H1 (cell line): ENCODE measurements around the gene GCHFR. TPM values are rescaled to one million over a fixed set of nuclear protein-coding genes. Genes with fewer than 3 reads are reported as not detected.

Source experiments
- CTCF ChIA-PET: fragments of 300-600 bp; sonication (Branson Sonifier 250); formaldehyde crosslinking; loops from one replicate; lab custom pipeline; 2021; ENCODE audit not compliant: partially characterized antibody; lab: Charles Lee
- POLR2A ChIA-PET: fragments of 300-600 bp; sonication (Branson Sonifier 250); formaldehyde crosslinking; loops from one replicate; lab custom pipeline; 2021; ENCODE audit warnings: inconsistent platforms; ENCODE audit not compliant: partially characterized antibody; lab: Charles Lee
- DNase-seq, 2 experiments: peaks; one replicate each; pipeline versions ENCODE4 v3.0.0 to v3.0.0-alpha.2; 2010 to 2022; ENCODE audit warnings: low spot score in 2 of 2, low read depth in 1 of 2, mixed read lengths in 1 of 2
- FAIRE-seq: peaks from 2 replicates; lab custom pipeline; 2011; peaks lifted over from hg19 to GRCh38; lab: Jason Lieb, UNC
- H2AFZ ChIP-seq: 2 replicates; pipeline ENCODE4 v1.8.1; 2012; ENCODE audit warnings: low read length, inconsistent platforms
- H2AK5ac ChIP-seq: 2 replicates; pipeline ENCODE4 v1.6.1; 2013; ENCODE audit warnings: low read depth, low read length
- H2BK120ac ChIP-seq: replicated peaks from 2 replicates; pipeline ENCODE3; 2013; ENCODE audit warnings: low read depth, low read length, inconsistent platforms
- H2BK12ac ChIP-seq: 2 replicates; pipeline ENCODE4 v1.6.1; 2013; ENCODE audit warnings: low read depth, low read length
- H2BK15ac ChIP-seq: 2 replicates; pipeline ENCODE4 v1.6.1; 2013; ENCODE audit warnings: low read length
- H2BK20ac ChIP-seq: 2 replicates; pipeline ENCODE4 v1.6.1; 2013; ENCODE audit warnings: low read length
- H2BK5ac ChIP-seq: 2 replicates; pipeline ENCODE4 v1.6.1; 2013; ENCODE audit warnings: low read depth, low read length
- H3K14ac ChIP-seq: 2 replicates; pipeline ENCODE4 v1.6.1; 2013; ENCODE audit warnings: inconsistent platforms; ENCODE audit not compliant: insufficient read length
- H3K18ac ChIP-seq: 2 replicates; pipeline ENCODE4 v1.6.1; 2013; ENCODE audit warnings: low read length; ENCODE audit errors: extremely low read depth
- H3K23ac ChIP-seq: 2 replicates; pipeline ENCODE4 v1.6.1; 2013; ENCODE audit warnings: inconsistent platforms; ENCODE audit not compliant: insufficient read length
- H3K23me2 ChIP-seq: 2 replicates; pipeline ENCODE4 v1.6.1; 2013; ENCODE audit warnings: low read depth, low read length
- H3K27ac ChIP-seq: 2 replicates; pipeline ENCODE4 v1.6.1; 2011; ENCODE audit warnings: low read depth, low read length, inconsistent platforms
- H3K27me3 ChIP-seq, 4 experiments: replicated peaks in 1 of 4; 1 replicate in 1 of 4; 2 replicates in 3 of 4; pipeline versions ENCODE4 v1.6.1 to v1.8.1; 2011 to 2013; ENCODE audit warnings: low read length in 3 of 4, mild to moderate bottlenecking in 3 of 4, inconsistent platforms in 2 of 4, mixed read lengths in 2 of 4, moderate library complexity in 1 of 4; ENCODE audit not compliant: control insufficient read depth in 3 of 4, insufficient read depth in 3 of 4; ENCODE audit errors: extremely low read depth in 1 of 4
- H3K36me3 ChIP-seq, 4 experiments: 2 replicates each; pipeline versions ENCODE4 v1.6.1 to v1.8.1; 2011 to 2013; ENCODE audit warnings: mild to moderate bottlenecking in 4 of 4, low read length in 3 of 4, moderate library complexity in 2 of 4, control low read depth in 1 of 4, inconsistent platforms in 1 of 4; ENCODE audit not compliant: insufficient read depth in 4 of 4, control insufficient read depth in 2 of 4
- H3K4ac ChIP-seq: replicated peaks from 2 replicates; pipeline ENCODE3; 2013; ENCODE audit warnings: low read length, low read depth, mixed read lengths, inconsistent platforms; ENCODE audit not compliant: insufficient read length
- H3K4me1 ChIP-seq, 4 experiments: replicated peaks in 1 of 4; 1 replicate in 1 of 4; 2 replicates in 3 of 4; pipeline versions ENCODE4 v1.6.1 to v1.8.1; 2011 to 2013; ENCODE audit warnings: low read length in 3 of 4, inconsistent platforms in 2 of 4, mixed read lengths in 1 of 4; ENCODE audit not compliant: insufficient read depth in 4 of 4, control insufficient read depth in 3 of 4
- H3K4me2 ChIP-seq, 2 experiments: 2 replicates each; pipeline versions ENCODE4 v1.6.1 to v1.8.1; 2011 to 2013; ENCODE audit warnings: low read depth in 2 of 2, low read length in 2 of 2, control low read depth in 1 of 2, inconsistent platforms in 1 of 2, mild to moderate bottlenecking in 1 of 2; ENCODE audit not compliant: insufficient read depth in 1 of 2
- H3K4me3 ChIP-seq, 4 experiments: fragments of 200-600, 300-600 bp in 1 of 4; sonication (generic), shearing (Covaris generic), sonication (Bioruptor Twin) in 1 of 4; 2 replicates each; pipeline versions ENCODE4 v1.5.1 to v1.8.1; 2011 to 2016; ENCODE audit warnings: low read length in 4 of 4, low read depth in 3 of 4, control low read depth in 2 of 4, inconsistent platforms in 2 of 4, mild to moderate bottlenecking in 2 of 4, mixed read lengths in 1 of 4, moderate library complexity in 1 of 4; ENCODE audit not compliant: insufficient read depth in 2 of 4; ENCODE audit errors: extremely low read depth in 1 of 4
- H3K56ac ChIP-seq: replicated peaks from 2 replicates; pipeline ENCODE3; 2013; ENCODE audit warnings: low read depth, mild to moderate bottlenecking, mixed read lengths, low read length, inconsistent platforms; ENCODE audit not compliant: insufficient read length
- H3K79me1 ChIP-seq: 2 replicates; pipeline ENCODE4 v1.6.1; 2013; ENCODE audit warnings: low read depth, low read length, control low read depth
- H3K79me2 ChIP-seq, 2 experiments: 2 replicates each; pipeline versions ENCODE4 v1.6.1 to v1.8.1; 2012 to 2013; ENCODE audit warnings: low read length in 2 of 2, mild to moderate bottlenecking in 2 of 2, inconsistent platforms in 1 of 2; ENCODE audit not compliant: insufficient read depth in 2 of 2, control insufficient read depth in 1 of 2
- H3K9ac ChIP-seq, 4 experiments: replicated peaks in 1 of 4; 1 replicate in 1 of 4; 2 replicates in 3 of 4; pipeline versions ENCODE4 v1.6.1 to v1.8.1; 2011 to 2013; ENCODE audit warnings: low read depth in 3 of 4, low read length in 3 of 4, control low read depth in 2 of 4, mild to moderate bottlenecking in 2 of 4, moderate library complexity in 2 of 4, inconsistent platforms in 1 of 4; ENCODE audit errors: extremely low read depth in 1 of 4
- H3K9me3 ChIP-seq, 2 experiments: 2 replicates each; pipeline versions ENCODE4 v1.6.1 to v1.8.1; 2012 to 2013; ENCODE audit warnings: mild to moderate bottlenecking in 2 of 2, moderate library complexity in 2 of 2, control low read depth in 1 of 2, inconsistent platforms in 1 of 2, low read depth in 1 of 2, low read length in 1 of 2, mixed read lengths in 1 of 2; ENCODE audit not compliant: insufficient read depth in 2 of 2
- H4K20me1 ChIP-seq, 2 experiments: replicated peaks in 1 of 2; 2 replicates each; pipeline versions ENCODE3 to v1.8.1; 2011 to 2013; ENCODE audit warnings: inconsistent platforms in 2 of 2, low read length in 2 of 2, mild to moderate bottlenecking in 1 of 2; ENCODE audit not compliant: insufficient read depth in 2 of 2, control insufficient read depth in 1 of 2
- H4K5ac ChIP-seq: 2 replicates; pipeline ENCODE4 v1.6.1; 2013; ENCODE audit warnings: low read length, low read depth, mixed read lengths, inconsistent platforms; ENCODE audit not compliant: insufficient read length
- H4K8ac ChIP-seq: 2 replicates; pipeline ENCODE4 v1.8.0; 2013; ENCODE audit warnings: mild to moderate bottlenecking, moderate library complexity, low read length, inconsistent platforms; ENCODE audit not compliant: insufficient read depth; ENCODE audit errors: extremely low read depth
- H4K91ac ChIP-seq: replicated peaks from 2 replicates; pipeline ENCODE3; 2013; ENCODE audit warnings: low read length, mixed read lengths, inconsistent platforms; ENCODE audit not compliant: insufficient read length
- POLR2A ChIP-seq, 2 experiments: IDR thresholded peaks; 1 replicate in 1 of 2; 2 replicates in 1 of 2; pipeline ENCODE4 v1.6.1; 2011; ENCODE audit warnings: low read depth in 2 of 2, low read length in 2 of 2, mild to moderate bottlenecking in 2 of 2; ENCODE audit errors: control extremely low read depth in 1 of 2
- RXRA ChIP-seq: IDR thresholded peaks from 2 replicates; pipeline ENCODE4 v1.6.1; 2011; ENCODE audit warnings: low read depth, mild to moderate bottlenecking, low read length, moderate library complexity; ENCODE audit not compliant: insufficient read depth
- TBP ChIP-seq: IDR thresholded peaks from 2 replicates; pipeline ENCODE4 v1.6.1; 2011; ENCODE audit warnings: low read depth, low read length, improper control_type of control experiment
- YY1 ChIP-seq: IDR thresholded peaks from 2 replicates; pipeline ENCODE4 v1.6.1; 2011; ENCODE audit warnings: low read depth, mild to moderate bottlenecking, low read length
- WGBS, 2 experiments: shearing (Covaris generic) in 1 of 2; methylation state at CpG; one replicate each; pipeline versions ENCODE4 v1.1.6 to v1.1.7; 2013 to 2015; ENCODE audit warnings: low lambda C conversion rate in 2 of 2, mixed read lengths in 2 of 2, inconsistent platforms in 1 of 2, low coverage in 1 of 2, missing lambda C conversion rate in 1 of 2; ENCODE audit not compliant: insufficient replicate concordance in 2 of 2, insufficient coverage in 1 of 2, insufficient read length in 1 of 2; ENCODE audit errors: extremely low coverage in 1 of 2, missing lambda C conversion rate in 1 of 2; 5-methylcytosine and 5-hydroxymethylcytosine counted together
- polyA plus RNA-seq, 7 experiments: library from polyadenylated mRNA; depleted of rRNA in 3 of 7; stranded (reverse) in 5 of 7; unstranded in 2 of 7; fragments of >200 nt in 5 of 7; fragments of 200-250 nt in 2 of 7; gene quantifications; 1 replicate in 5 of 7; 2 replicates in 1 of 7; 4 replicates in 1 of 7; pipeline versions ENCODE4 v1.2.1 to v1.2.3, GENCODE V29; 2011 to 2013; ENCODE audit warnings: missing spikeins in 2 of 7, mixed read lengths in 2 of 7
- total RNA-seq: library from RNA; stranded (reverse); fragmentation: NEBNext Ultra II Directional; extraction: Animal tissue kit (Norgen Biotek cat#: 25700); gene quantifications from 2 replicates; pipeline ENCODE4 v1.2.1, GENCODE V29; 2021

Gene GCHFR
- total and polyA plus RNA-seq, 2 of the 8 experiments (the other 6 are each of a cell fraction or from before 2014, with no cell fraction given) = 25.9 to 81.5 TPM

GRCh38 chr15:40793216-40793989 is 29.5 kb downstream of the GCHFR start:
- H3K4me3 ChIP-seq = no peak overlapping the region
- H3K9me3 ChIP-seq = no peaks in the 10 kb centered on the region
- H2BK5ac ChIP-seq = 0 out of 2 replicates have a peak overlapping the region, but pooled peaks have one; percentile 4
- no peak overlapping the region for H4K8ac ChIP-seq
- peaks cover 2 to 3% of the 10 kb centered on the region in 2 experiments for H4K20me1 ChIP-seq
- no peak overlapping the region for H2BK120ac ChIP-seq
- no peak overlapping the region; a peak in 1 of 7 replicates for H3K9ac ChIP-seq
- peak overlapping the region; percentile 24; the same call in 1 of the 2 replicates for H2BK20ac ChIP-seq
- no peak overlapping the region for H3K27ac ChIP-seq
- no peak overlapping the region for H3K23ac ChIP-seq
- H3K18ac ChIP-seq = no peak overlapping the region
- peak overlapping the region; percentile 68 for H4K91ac ChIP-seq
- H3K23me2 ChIP-seq = no peaks in the 10 kb centered on the region; the same call in 1 of the 2 replicates
- no peak for DNase-seq
- H3K56ac ChIP-seq = no peak overlapping the region
- 0 out of 2 replicates have a peak overlapping the region, but pooled peaks have one; percentile 22 for H2BK15ac ChIP-seq
- H3K27me3 ChIP-seq = no peaks in the 10 kb centered on the region
- ChIA-PET CTCF (interaction anchor here (1.8 to 2.2 kb wide), 5 partner anchors 9 to 101 kb away, joined by 5 to 8 read pairs (median 7); partner anchors contain the start of gene VPS18), POLR2A (interaction anchor here (0.8 kb wide), 1 partner anchor 13 kb away, joined by 4 read pairs; no protein-coding TSS in a partner anchor)
- H3K79me2 ChIP-seq = peaks cover 0 to 14% of the 10 kb centered on the region in 2 experiments; a peak in 2 of 4 replicates
- no peak overlapping the region for H3K4me2 ChIP-seq
- 86% methylated on average over 9 of the region's 9 CpGs; no CpG with 5 or more reads in 1 of the 2 experiments for WGBS, 2 experiments
- no peaks in the 10 kb centered on the region; a peak in 1 of 8 replicates for H3K36me3 ChIP-seq
- no peak overlapping the region for H3K14ac ChIP-seq
- H3K4ac ChIP-seq = no peak overlapping the region
- TF ChIP-seq TBP (no peak), RXRA (no peak), POLR2A (IDR thresholded peaks at IDR 0.05; ENCODE audit: control extremely low read depth in 1 of 2, low read depth in 2 of 2, low read length in 2 of 2) (no peak), YY1 (no peak)
- H3K79me1 ChIP-seq = peaks cover 4% of the 10 kb centered on the region
- H2AFZ ChIP-seq = no peak overlapping the region
- H2BK12ac ChIP-seq = no peak overlapping the region
- no peak overlapping the region for H2AK5ac ChIP-seq
- peaks cover 4 to 13% (median 8%) of the 10 kb centered on the region in 4 experiments for H3K4me1 ChIP-seq
- no peak for FAIRE-seq
- H4K5ac ChIP-seq = no peak overlapping the region
